Lower lobe of right lung (tissue), 2 donors: ENCODE data around the gene MAP4K2. TPM values are rescaled to one million over a fixed set of nuclear protein-coding genes. Genes with fewer than 3 reads are reported as not detected.

Experiments used
- ATAC-seq, 2 donors: fragments of 200-7000 bp; cut with Tn5 transposase; one replicate each; pipeline ENCODE4 v1.9.1; 2020 to 2022; ENCODE audit warnings: mild to moderate bottlenecking in 2 of 2, moderate library complexity in 2 of 2
- DNase-seq: peaks from one replicate; pipeline ENCODE4 v3.0.0-alpha.2; 2020
- H3K27ac ChIP-seq: fragments of 200-600 bp; one replicate; pipeline ENCODE4 v1.8.0; 2022
- H3K27me3 ChIP-seq: fragments of 200-600 bp; one replicate; pipeline ENCODE4 v1.8.0; 2022; ENCODE audit warnings: low read depth
- H3K36me3 ChIP-seq: fragments of 200-600 bp; one replicate; pipeline ENCODE4 v1.8.0; 2022; ENCODE audit warnings: mild to moderate bottlenecking
- H3K4me1 ChIP-seq: fragments of 200-600 bp; one replicate; pipeline ENCODE4 v1.8.0; 2022
- H3K4me3 ChIP-seq: fragments of 200-600 bp; one replicate; pipeline ENCODE4 v1.8.0; 2022; ENCODE audit warnings: mild to moderate bottlenecking
- H3K9me3 ChIP-seq: fragments of 200-600 bp; one replicate; pipeline ENCODE4 v1.8.0; 2022
- CTCF ChIP-seq: fragments of 200-600 bp; IDR thresholded peaks from one replicate; pipeline ENCODE4 v1.8.0; 2022; ENCODE audit warnings: antibody characterized with exemption, mild to moderate bottlenecking
- intact Hi-C: fragments of 100-400 bp; cut with DNase I; formaldehyde crosslinking; loops from one replicate; pipeline ENCODE4 v1.11.0; 2022
- total RNA-seq: library from RNA; stranded (reverse); fragmentation: NEBNext Ultra II Directional; extraction: Animal tissue kit (Norgen Biotek cat#: 25700); gene quantifications from one replicate; pipeline ENCODE4 v1.2.1, GENCODE V29; 2021
- donor health status: DM: no; HTN: yes; CAD: no; lungs with severe emphysema.

The MAP4K2 gene
- total RNA-seq, 1 donor from 2014 or later = 29.1 TPM

DNA sequence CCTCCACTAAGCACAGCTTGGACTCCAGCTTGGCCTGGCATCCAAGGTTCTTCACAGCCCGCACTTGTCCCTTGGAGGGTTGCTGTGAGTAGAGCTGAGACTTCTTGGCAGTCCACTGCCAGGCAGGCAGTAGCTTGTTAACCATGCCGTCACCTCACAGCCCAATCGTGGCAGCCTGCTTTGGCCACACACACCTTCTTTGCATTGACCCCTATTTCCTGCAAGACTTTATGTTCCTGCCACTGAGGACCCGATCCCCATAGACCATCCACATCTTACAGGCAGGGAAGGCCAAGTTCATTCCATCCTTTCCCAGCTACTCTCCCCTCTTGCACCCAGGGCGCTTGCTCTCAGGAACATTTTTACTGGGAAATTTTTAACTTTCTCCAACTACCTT is 40.7 kb downstream of the MAP4K2 start:
- no peak for TF ChIP-seq CTCF
- Histone ChIP-seq H3K9me3 (no peaks in the 10 kb centered on the region), H3K27ac (no peak overlapping the region), H3K4me1 (peaks cover 40% of the 10 kb centered on the region), H3K27me3 (no peaks in the 10 kb centered on the region), H3K36me3 (peaks cover 54% of the 10 kb centered on the region), H3K4me3 (no peak overlapping the region)
- no peak for ATAC-seq
- intact Hi-C loops = no loop called here
- no peak for DNase-seq

DNA sequence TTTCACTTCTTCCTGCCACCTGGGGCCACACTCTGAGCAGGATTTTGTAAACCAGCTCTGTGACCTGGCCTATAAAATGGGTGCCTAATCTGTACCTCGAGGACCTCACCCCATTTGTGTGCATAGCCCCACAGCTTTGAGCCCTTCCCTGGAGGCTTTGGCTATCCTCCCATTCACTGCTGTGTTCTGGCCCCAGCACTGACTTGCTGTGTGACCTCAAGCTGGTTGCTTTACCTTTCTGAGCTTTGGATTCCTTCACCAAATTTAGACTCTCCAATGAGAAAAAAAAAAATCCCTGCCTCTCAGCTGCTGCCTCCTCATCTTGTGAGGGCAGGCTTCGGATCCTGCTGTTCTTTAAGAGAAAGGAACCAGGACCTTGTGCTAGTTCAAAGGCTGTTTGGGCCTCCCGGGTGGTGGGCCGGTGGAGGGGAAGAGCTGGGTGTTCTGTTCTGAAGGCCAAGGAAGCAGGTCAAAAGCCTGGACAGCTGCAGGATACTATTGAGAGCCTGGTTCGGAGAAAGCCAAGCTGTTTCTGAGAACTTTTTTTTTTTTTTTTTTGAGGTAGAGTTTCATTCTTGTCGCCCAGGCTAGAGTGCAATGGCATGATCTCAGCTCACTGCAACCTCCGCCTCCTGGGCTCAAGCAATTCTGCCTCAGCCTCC is 42.1 kb downstream of the MAP4K2 start:
- no peak for TF ChIP-seq CTCF
- no peaks in the 10 kb centered on the region for H3K9me3 ChIP-seq
- intact Hi-C loops = no loop called here
- H3K36me3 ChIP-seq = peaks cover 41% of the 10 kb centered on the region
- H3K4me1 ChIP-seq = peaks cover 38% of the 10 kb centered on the region
- ATAC-seq (no peak), DNase-seq (no peak)
- H3K27ac ChIP-seq = peak overlapping the region; percentile 53
- no peaks in the 10 kb centered on the region for H3K27me3 ChIP-seq
- H3K4me3 ChIP-seq = no peak overlapping the region

DNA sequence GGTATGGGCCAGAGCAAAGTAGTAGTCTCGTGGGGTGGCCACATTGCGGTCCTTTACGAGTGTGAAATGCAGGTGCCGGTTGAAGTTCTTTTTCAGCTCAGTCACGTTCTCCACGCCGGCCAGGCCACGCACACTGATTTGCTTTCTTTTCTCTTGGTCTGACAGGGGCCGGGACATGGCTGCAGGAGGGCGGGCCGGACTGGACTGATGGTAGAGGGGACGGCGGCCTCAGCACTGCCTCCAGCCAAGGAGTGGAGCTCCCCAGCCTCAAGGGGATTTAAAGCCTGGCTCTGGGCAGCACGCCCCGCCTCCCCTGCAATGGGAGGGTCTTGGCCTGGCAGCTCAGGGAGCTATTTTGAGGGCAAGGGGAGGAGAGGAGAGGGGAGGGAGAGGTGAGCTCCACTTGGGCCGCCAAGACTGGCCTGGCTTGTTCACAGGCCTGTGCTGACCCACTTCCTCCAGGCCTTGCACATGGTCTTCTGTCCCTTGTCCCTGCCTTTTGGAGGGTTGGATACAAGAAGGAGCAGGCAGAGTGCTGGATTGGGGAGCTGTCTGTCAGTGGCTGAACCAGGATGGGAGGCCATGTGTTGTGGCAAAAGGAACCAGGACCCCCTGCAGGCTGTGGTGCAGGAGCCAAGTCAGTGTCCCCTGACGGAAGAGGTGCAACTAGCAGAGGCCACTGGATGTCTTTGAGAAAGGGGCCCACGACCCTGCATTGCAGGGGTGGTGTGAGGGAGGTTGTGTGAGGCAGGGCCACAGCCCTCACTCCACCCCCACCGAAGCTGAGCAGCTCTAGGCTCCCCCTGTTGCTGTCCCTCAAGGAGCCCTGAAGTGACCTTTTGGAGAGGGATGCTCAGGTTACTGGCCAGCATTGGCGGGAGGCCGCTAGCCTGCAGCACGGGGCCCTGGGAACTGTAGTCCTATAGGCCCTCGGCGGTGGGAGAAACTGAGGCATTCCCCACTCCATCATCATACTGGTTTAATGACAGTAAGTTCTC is 43.0 kb downstream of the MAP4K2 start, which contains the start of gene PYGM:
PYGM (minus strand) TSS at position 253 of the 998 bp plus-strand sequence; CDS start at position 177, 76 bp downstream.
- Histone ChIP-seq H3K4me3 (peak within 1 kb of the TSS; percentile 21), H3K36me3 (peaks cover 32% of the 10 kb centered on the region), H3K27me3 (no peaks in the 10 kb centered on the region), H3K9me3 (no peaks in the 10 kb centered on the region), H3K4me1 (peaks cover 38% of the 10 kb centered on the region), H3K27ac (peak within 1 kb of the TSS; percentile 53)
- DNase-seq (no peak), ATAC-seq (peak; percentile 52 to 59)
- TF ChIP-seq CTCF = no peak
- intact Hi-C loops = no loop called here

DNA sequence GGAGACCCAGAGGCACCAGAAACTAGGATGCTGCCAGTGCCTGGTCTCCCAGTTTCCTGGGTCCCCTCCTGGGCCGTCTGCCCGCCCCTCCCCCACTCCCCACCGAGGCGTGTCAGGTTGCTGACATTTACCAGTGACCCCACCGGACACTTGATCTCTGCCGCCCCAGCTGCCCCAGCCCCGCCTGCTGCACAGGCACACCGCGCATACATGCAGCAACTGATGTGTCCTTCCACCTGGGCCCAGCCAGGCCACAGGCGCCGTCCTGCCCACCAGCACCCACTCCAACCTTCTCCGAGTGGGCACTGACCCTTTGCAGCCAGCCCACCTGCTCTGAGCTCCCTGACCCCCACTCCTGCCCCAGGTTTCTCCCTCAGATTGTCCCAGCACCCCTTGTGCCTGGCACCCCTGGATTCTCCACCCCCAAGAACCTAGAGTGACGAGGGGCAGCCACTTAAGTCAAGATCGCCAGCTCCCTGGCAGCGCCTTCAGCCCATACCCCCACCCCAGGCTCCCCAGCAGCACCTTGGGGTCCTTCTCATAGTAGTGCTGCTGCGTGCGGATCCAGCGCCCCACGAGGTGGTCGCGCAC is 43.8 kb downstream of the MAP4K2 start:
- intact Hi-C loops = no loop called here
- DNase-seq = no peak
- peak overlapping the region; percentile 53 for H3K27ac ChIP-seq
- peaks cover 30% of the 10 kb centered on the region for H3K4me1 ChIP-seq
- no peaks in the 10 kb centered on the region for H3K9me3 ChIP-seq
- no peaks in the 10 kb centered on the region for H3K27me3 ChIP-seq
- peaks cover 24% of the 10 kb centered on the region for H3K36me3 ChIP-seq
- peak overlapping the region; percentile 21 for H3K4me3 ChIP-seq
- TF ChIP-seq CTCF = no peak
- peak; percentile 4 to 9 for ATAC-seq

DNA sequence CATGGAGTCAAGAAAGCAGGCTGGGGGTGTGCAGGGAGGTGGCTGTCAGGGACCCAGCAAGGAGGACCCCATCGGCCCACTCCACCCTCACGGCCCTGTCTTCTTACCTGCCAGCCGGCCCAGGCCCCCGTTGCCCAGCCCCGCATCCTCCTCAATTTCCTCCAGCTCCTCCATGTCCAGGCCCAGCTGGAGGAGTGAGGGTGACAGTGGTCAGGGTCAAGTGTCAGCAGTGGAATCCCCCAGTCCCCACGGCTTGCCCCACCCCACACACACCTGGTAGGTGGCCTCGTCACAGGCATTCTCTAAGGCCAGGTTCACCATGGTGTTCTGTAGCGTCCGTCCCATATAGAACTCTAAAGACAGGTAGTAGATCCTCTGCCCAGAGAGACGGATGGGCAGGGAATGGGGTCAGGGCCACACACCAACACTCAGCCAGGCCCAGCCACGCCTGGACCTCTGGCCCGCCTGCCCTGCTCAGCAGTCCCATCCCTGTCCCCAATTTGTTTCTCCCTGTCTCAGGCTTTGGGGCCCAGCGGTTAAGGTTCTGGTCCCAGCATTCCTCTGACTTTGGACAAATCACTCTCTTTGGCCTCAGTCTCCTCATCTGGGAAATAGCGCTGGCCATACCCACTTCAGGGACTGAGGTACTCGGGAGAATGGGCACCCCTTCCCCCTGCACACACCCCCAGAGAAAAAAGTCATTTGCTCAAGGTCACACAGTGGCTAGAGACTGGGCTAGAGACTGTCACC is 44.5 kb downstream of the MAP4K2 start:
- Histone ChIP-seq H3K9me3 (no peaks in the 10 kb centered on the region), H3K4me3 (no peak overlapping the region), H3K4me1 (peaks cover 23% of the 10 kb centered on the region), H3K36me3 (peaks cover 17% of the 10 kb centered on the region), H3K27ac (no peak overlapping the region), H3K27me3 (no peaks in the 10 kb centered on the region)
- intact Hi-C loops = no loop called here
- TF ChIP-seq CTCF = no peak
- peak; percentile 36 for DNase-seq
- no peak for ATAC-seq
